CD14-positive monocyte (primary cell): ENCODE data around the gene MORN4. TPM values are rescaled to one million over a fixed set of nuclear protein-coding genes. Genes with fewer than 3 reads are reported as not detected.

Source experiments
- DNase-seq, 3 donors: peaks; one replicate each; pipeline ENCODE4 v3.0.0-alpha.2; 2011 to 2022
- H2AFZ ChIP-seq: 2 replicates; pipeline ENCODE4 v1.6.0; 2012; ENCODE audit warnings: mild to moderate bottlenecking, low read depth, low read length, inconsistent platforms; ENCODE audit not compliant: insufficient read depth, poor library complexity, severe bottlenecking
- H3K27ac ChIP-seq, 2 donors: 1 replicate in 1 of 2; 2 replicates in 1 of 2; pipeline ENCODE4 v1.5.1; 2012 to 2013; ENCODE audit warnings: low read length in 2 of 2, control low read depth in 1 of 2, inconsistent platforms in 1 of 2, low read depth in 1 of 2, mild to moderate bottlenecking in 1 of 2
- H3K27me3 ChIP-seq, 2 donors: one replicate each; pipeline versions ENCODE4 v1.6.0 to v1.6.1; 2011 to 2013; ENCODE audit warnings: low read length in 2 of 2; ENCODE audit not compliant: control insufficient read depth in 2 of 2, insufficient read depth in 2 of 2
- H3K36me3 ChIP-seq, 2 donors: replicated peaks in 1 of 2; 1 replicate in 1 of 2; 2 replicates in 1 of 2; pipeline versions ENCODE4 v1.5.1 to v1.6.1; 2012 to 2013; ENCODE audit warnings: low read length in 2 of 2, control low read depth in 1 of 2, inconsistent platforms in 1 of 2, mild to moderate bottlenecking in 1 of 2; ENCODE audit not compliant: insufficient read depth in 2 of 2, control insufficient read depth in 1 of 2
- H3K4me1 ChIP-seq, 2 donors: 1 replicate in 1 of 2; 2 replicates in 1 of 2; pipeline versions ENCODE4 v1.5.1 to v1.6.1; 2012 to 2013; ENCODE audit warnings: low read length in 2 of 2, control low read depth in 1 of 2, inconsistent platforms in 1 of 2, mild to moderate bottlenecking in 1 of 2, moderate library complexity in 1 of 2; ENCODE audit not compliant: insufficient read depth in 2 of 2, control insufficient read depth in 1 of 2
- H3K4me2 ChIP-seq: replicated peaks from 2 replicates; pipeline ENCODE3; 2012; ENCODE audit warnings: low read length, moderate library complexity, mild to moderate bottlenecking; ENCODE audit not compliant: poor library complexity, severe bottlenecking; ENCODE audit errors: extremely low read depth
- H3K4me3 ChIP-seq, 3 experiments: fragments of 200-600 bp in 1 of 3; sonication (generic) in 1 of 3; replicated peaks in 1 of 3; 1 replicate in 2 of 3; 2 replicates in 1 of 3; pipeline ENCODE4 v1.5.1; 2011 to 2013; ENCODE audit warnings: low read length in 3 of 3, mild to moderate bottlenecking in 3 of 3, control low read depth in 2 of 3, low read depth in 2 of 3, inconsistent platforms in 1 of 3, moderate library complexity in 1 of 3
- H3K79me2 ChIP-seq: 2 replicates; pipeline ENCODE4 v1.6.0; 2012; ENCODE audit warnings: mild to moderate bottlenecking, control low read depth, inconsistent platforms, low read length, moderate library complexity; ENCODE audit not compliant: insufficient read depth
- H3K9ac ChIP-seq: 2 replicates; pipeline ENCODE4 v1.6.0; 2017; ENCODE audit warnings: low read length, mild to moderate bottlenecking; ENCODE audit not compliant: insufficient read depth, poor library complexity, severe bottlenecking
- H3K9me3 ChIP-seq, 2 donors: replicated peaks in 1 of 2; 1 replicate in 1 of 2; 2 replicates in 1 of 2; pipeline versions ENCODE4 v1.5.1 to v1.6.1; 2012 to 2013; ENCODE audit warnings: low read length in 2 of 2, control low read depth in 1 of 2; ENCODE audit not compliant: control insufficient read depth in 1 of 2, insufficient read depth in 1 of 2
- H4K20me1 ChIP-seq: 2 replicates; pipeline ENCODE4 v1.6.0; 2012; ENCODE audit warnings: mild to moderate bottlenecking, low read length, control low read depth, moderate library complexity; ENCODE audit not compliant: insufficient read depth
- H3K27ac Mint-ChIP-seq, 7 donors: one replicate each; pipeline ENCODE4 v1.8.0; 2020; ENCODE audit warnings: mild to moderate bottlenecking in 7 of 7, mixed read lengths in 7 of 7, moderate library complexity in 6 of 7, inconsistent platforms in 2 of 7
- H3K27me3 Mint-ChIP-seq, 3 donors: one replicate each; pipeline ENCODE4 v1.8.0; 2021 to 2022; ENCODE audit warnings: low read depth in 3 of 3, mild to moderate bottlenecking in 3 of 3, mixed read lengths in 3 of 3, moderate library complexity in 3 of 3, inconsistent platforms in 1 of 3
- H3K36me3 Mint-ChIP-seq, 2 donors: one replicate each; pipeline ENCODE4 v1.8.0; 2020; ENCODE audit warnings: mixed read lengths in 2 of 2, inconsistent platforms in 1 of 2, mild to moderate bottlenecking in 1 of 2
- H3K4me1 Mint-ChIP-seq: one replicate; pipeline ENCODE4 v1.8.0; 2020; ENCODE audit warnings: mild to moderate bottlenecking, mixed read lengths
- H3K4me3 Mint-ChIP-seq, 2 donors: one replicate each; pipeline ENCODE4 v1.8.0; 2020; ENCODE audit warnings: mild to moderate bottlenecking in 2 of 2, mixed read lengths in 2 of 2, moderate library complexity in 1 of 2
- H3K9me3 Mint-ChIP-seq, 7 donors: one replicate each; pipeline ENCODE4 v1.8.0; 2020 to 2022; ENCODE audit warnings: mixed read lengths in 7 of 7, mild to moderate bottlenecking in 6 of 7, moderate library complexity in 6 of 7, inconsistent platforms in 2 of 7
- WGBS: methylation state at CpG from one replicate; pipeline ENCODE4 v1.1.5; 2013; ENCODE audit warnings: missing lambda C conversion rate; ENCODE audit not compliant: insufficient coverage; 5-methylcytosine and 5-hydroxymethylcytosine counted together
- intact Hi-C, 2 donors: fragments of 100-400 bp; cut with micrococcal nuclease; formaldehyde crosslinking; loops; one replicate each; pipeline versions ENCODE4 v1.15.0 to v1.15.1; 2023
- polyA minus RNA-seq: library from RNA; depleted of rRNA, polyadenylated mRNA; stranded (reverse); fragments of >200 nt; gene quantifications from 2 replicates; pipeline ENCODE4 v1.2.3, GENCODE V29; 2012
- polyA plus RNA-seq, 3 donors: library from polyadenylated mRNA; depleted of rRNA in 1 of 3; unstranded in 2 of 3; stranded (reverse) in 1 of 3; fragments of 300-500 nt in 2 of 3; fragments of >200 nt in 1 of 3; fragmentation: Illumina TruSeq in 2 of 3; gene quantifications; 1 replicate in 2 of 3; 2 replicates in 1 of 3; pipeline ENCODE4 v1.2.3, GENCODE V29; 2012 to 2021
- total RNA-seq, 12 experiments: library from RNA in 1 of 12; stranded (reverse) in 1 of 12; fragments of 120-200 nt in 1 of 12; gene quantifications; one replicate each; pipeline ENCODE4 v1.2.4 and lab custom pipeline; 2013 to 2026; ENCODE audit warnings: mixed read lengths in 6 of 12, inconsistent platforms in 1 of 12
- TF ChIP-seq, protein P1 (sequence below): fragments of 200-600 bp; IDR thresholded peaks from one replicate; pipeline ENCODE4 v1.8.0; 2022; ENCODE audit warnings: antibody characterized with exemption, mild to moderate bottlenecking

The MORN4 gene
- 0.04 TPM for total RNA-seq (2013)
- polyA plus RNA-seq (not detected), polyA minus RNA-seq (0.40 TPM in 1 of 2 replicates, not detected in the other), total RNA-seq (lab: John Stamatoyannopoulos, UW) (0 to 2.2 (median 0.16) reads per million in 11 experiments)

DNA sequence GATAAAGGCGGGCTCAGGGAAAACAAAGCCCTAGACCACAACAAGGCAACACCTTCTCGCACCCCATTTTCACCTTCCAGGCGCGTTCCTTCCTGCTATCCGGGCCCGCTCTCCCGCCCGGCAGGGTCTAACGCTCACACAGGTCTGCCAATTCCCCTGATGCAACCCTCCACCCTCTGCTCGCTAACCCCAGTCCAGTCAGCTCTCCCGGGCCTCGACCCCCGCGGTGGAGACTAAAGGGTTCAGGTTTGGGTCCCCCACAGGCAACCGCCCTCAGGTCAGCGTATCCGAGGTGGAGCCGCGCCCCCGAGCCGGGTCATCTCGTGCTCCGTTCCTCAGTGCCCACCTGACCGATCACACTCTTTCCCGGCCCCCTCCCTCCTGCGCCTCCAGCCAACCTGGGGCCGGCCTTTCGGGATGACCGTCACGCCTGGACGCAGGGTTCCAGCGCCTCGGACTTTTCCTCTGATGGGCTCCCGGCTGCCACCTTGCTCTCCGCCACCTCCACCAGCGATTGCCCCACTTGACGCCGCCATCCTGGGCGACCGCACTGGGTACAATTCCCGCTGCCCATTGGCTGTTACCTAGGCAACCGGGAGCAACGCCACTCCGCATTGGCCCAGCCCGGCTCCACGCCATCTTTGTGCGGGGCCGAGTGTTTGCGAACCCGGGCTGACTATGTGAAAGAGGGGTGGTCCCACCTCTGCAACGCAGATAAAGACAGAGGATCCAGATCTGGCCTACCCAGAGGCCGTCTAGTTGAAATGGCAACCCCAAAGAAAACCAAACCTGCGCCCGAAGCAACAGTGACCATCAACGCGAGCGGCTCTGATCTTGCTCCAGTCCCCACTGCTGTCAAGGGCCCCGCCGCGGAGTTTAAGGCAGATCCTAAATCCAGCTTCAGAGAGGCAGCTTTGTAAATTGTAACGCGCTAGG lies at the start of gene MORN4:
TSS of gene MORN4 (minus strand) at position 552 of the 936 bp plus-strand sequence. CDS start 13,847 bp downstream, outside the sequence.
- Mint-ChIP-seq H3K27ac (peak within 1 kb of the TSS in 6 of 7 donors; percentile 30 to 82 (median 70)), H3K9me3 (no peaks in the 10 kb centered on the region), H3K36me3 (no peaks in the 10 kb centered on the region), H3K27me3 (peaks cover 2 to 5% (median 5%) of the 10 kb centered on the region in 3 donors), H3K4me1 (peaks cover 15% of the 10 kb centered on the region), H3K4me3 (peak within 1 kb of the TSS; percentile 95 to 99)
- H2AFZ ChIP-seq = peak within 1 kb of the TSS; percentile 98
- H3K27me3 ChIP-seq = no peaks in the 10 kb centered on the region
- peak within 1 kb of the TSS; percentile 65 to 83 (median 74) for H3K4me3 ChIP-seq
- under 1% methylated on average over 61 of the region's 62 CpGs for WGBS
- intact Hi-C loops = loop anchor here in 1 of 2 donors (5.0 kb wide), 1 partner anchor 131 kb away; no protein-coding TSS in a partner anchor
- H4K20me1 ChIP-seq = no peaks in the 10 kb centered on the region
- H3K9ac ChIP-seq = peak within 1 kb of the TSS; percentile 47
- H3K4me2 ChIP-seq = peak within 1 kb of the TSS; percentile 90
- H3K79me2 ChIP-seq = no peaks in the 10 kb centered on the region
- peak; percentile 88 to 91 (median 90) for DNase-seq
- peaks cover 11 to 12% of the 10 kb centered on the region in 2 donors for H3K4me1 ChIP-seq
- no peaks in the 10 kb centered on the region for H3K36me3 ChIP-seq
- no peak within 1 kb of the TSS for H3K27ac ChIP-seq
- TF ChIP-seq, protein P1, sequence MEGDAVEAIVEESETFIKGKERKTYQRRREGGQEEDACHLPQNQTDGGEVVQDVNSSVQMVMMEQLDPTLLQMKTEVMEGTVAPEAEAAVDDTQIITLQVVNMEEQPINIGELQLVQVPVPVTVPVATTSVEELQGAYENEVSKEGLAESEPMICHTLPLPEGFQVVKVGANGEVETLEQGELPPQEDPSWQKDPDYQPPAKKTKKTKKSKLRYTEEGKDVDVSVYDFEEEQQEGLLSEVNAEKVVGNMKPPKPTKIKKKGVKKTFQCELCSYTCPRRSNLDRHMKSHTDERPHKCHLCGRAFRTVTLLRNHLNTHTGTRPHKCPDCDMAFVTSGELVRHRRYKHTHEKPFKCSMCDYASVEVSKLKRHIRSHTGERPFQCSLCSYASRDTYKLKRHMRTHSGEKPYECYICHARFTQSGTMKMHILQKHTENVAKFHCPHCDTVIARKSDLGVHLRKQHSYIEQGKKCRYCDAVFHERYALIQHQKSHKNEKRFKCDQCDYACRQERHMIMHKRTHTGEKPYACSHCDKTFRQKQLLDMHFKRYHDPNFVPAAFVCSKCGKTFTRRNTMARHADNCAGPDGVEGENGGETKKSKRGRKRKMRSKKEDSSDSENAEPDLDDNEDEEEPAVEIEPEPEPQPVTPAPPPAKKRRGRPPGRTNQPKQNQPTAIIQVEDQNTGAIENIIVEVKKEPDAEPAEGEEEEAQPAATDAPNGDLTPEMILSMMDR = no peak
- H3K9me3 ChIP-seq = no peaks in the 10 kb centered on the region

DNA sequence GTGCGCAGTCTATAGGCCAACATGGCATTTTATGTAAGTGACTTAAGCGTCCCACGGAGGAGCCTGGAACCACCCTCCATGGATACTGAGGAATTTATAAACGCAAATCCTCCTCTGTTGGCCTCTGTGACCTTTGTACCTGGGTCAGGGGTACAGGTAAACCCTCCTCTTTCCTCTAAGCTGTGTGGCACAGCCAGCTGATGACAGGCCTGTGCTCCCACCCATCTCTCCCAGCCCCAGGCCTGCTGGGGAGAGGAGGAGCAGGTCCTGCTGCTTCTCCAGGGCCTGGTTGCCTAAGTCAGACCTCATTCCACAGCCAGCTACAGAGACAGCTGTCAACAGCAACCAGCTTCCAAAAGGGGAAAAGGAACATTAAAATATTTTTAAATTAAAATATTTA lies 48.7 kb upstream of the MORN4 start:
- H3K79me2 ChIP-seq = no peaks in the 10 kb centered on the region
- WGBS = 100% methylated on average over 4 of the region's 4 CpGs
- no peak overlapping the region for H3K9ac ChIP-seq

More for the DNA sequence above, 48.7 kb upstream of the MORN4 start:
- Histone ChIP-seq H3K36me3 (no peaks in the 10 kb centered on the region), H3K27ac (no peak overlapping the region), H2AFZ (no peak overlapping the region), H3K27me3 (no peaks in the 10 kb centered on the region), H3K4me2 (no peak overlapping the region), H4K20me1 (no peaks in the 10 kb centered on the region), H3K9me3 (no peaks in the 10 kb centered on the region), H3K4me3 (no peak overlapping the region), H3K4me1 (peaks cover 34 to 48% of the 10 kb centered on the region in 2 donors)
- Mint-ChIP-seq H3K9me3 (no peaks in the 10 kb centered on the region), H3K27ac (no peak overlapping the region), H3K4me3 (peak overlapping the region in 1 of 2 donors; percentile 41), H3K36me3 (peaks cover 4 to 13% of the 10 kb centered on the region in 2 donors), H3K4me1 (peaks cover 39% of the 10 kb centered on the region), H3K27me3 (peaks cover 0 to 2% (median 1%) of the 10 kb centered on the region in 3 donors)
- intact Hi-C loops = loop anchor here in 1 of 2 donors (10.0 kb wide), 1 partner anchor 937 kb away; no protein-coding TSS in a partner anchor
- no peak for DNase-seq
- TF ChIP-seq, protein P1 = no peak
